GM12865 (cell line): ENCODE data around the gene CHMP2A.

Source experiments
- DNase-seq: peaks from one replicate; pipeline ENCODE4 v3.0.0; 2010; ENCODE audit warnings: low read depth
- H3K4me3 ChIP-seq: 2 replicates; pipeline ENCODE4 v1.5.1; 2011; ENCODE audit warnings: mild to moderate bottlenecking, low read depth, low read length, control low read depth
- TF ChIP-seq, protein P1 (sequence below): IDR thresholded peaks from 2 replicates; pipeline ENCODE4 v1.5.1; 2011; ENCODE audit warnings: low read length, control low read depth, low read depth, inconsistent platforms; ENCODE audit not compliant: insufficient read depth; ENCODE audit errors: missing control alignments

CHMP2A gene

DNA sequence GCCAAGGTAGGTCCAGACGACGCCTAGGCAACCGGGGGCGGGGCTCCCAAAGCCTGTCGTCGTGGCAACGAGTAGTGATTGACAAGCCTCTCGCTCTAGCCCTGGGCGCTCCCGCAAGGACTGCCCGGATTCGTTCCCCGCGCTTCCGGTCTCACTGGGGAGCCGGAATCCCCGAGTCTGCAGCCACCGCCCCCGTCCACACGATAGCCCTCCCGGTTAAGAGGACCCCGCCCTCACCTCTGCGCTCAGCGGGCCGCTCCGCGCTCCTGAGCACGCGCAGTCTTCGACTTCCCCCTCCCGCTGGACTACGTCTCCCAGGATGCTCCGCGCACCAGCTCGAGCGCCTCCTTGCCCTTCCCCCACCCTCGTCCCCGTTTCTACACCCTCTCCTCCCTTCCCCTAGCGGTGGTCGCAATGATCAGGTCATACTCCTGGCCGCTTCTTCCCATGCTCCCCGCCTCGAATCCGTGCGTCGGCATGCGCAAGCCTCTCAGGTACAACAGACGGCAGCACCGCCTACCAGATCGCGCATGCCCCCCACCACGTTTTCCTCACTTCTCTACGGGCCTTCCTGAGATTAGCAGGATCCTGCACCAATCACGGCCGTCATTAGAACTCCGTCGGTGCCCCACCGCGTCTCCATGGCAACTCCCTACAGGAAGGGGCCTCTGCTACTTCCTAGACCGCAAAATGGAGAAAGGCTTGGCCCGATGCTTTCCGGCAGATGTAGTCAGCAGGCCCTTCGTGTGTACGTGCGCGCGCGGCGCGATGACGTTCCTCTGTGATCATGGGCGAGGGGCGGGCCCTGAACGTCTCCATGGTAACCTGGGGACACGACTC is 18.1 kb upstream of the CHMP2A start, which contains the start of gene MZF1:
TSS of gene MZF1 (minus strand) at position 518 of the 840 bp plus-strand sequence. CDS start 1,946 bp downstream, outside the sequence.
- DNase-seq: peak; percentile 100
- TF ChIP-seq, protein P1, sequence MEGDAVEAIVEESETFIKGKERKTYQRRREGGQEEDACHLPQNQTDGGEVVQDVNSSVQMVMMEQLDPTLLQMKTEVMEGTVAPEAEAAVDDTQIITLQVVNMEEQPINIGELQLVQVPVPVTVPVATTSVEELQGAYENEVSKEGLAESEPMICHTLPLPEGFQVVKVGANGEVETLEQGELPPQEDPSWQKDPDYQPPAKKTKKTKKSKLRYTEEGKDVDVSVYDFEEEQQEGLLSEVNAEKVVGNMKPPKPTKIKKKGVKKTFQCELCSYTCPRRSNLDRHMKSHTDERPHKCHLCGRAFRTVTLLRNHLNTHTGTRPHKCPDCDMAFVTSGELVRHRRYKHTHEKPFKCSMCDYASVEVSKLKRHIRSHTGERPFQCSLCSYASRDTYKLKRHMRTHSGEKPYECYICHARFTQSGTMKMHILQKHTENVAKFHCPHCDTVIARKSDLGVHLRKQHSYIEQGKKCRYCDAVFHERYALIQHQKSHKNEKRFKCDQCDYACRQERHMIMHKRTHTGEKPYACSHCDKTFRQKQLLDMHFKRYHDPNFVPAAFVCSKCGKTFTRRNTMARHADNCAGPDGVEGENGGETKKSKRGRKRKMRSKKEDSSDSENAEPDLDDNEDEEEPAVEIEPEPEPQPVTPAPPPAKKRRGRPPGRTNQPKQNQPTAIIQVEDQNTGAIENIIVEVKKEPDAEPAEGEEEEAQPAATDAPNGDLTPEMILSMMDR: peak; percentile 22
- peak within 1 kb of the TSS; percentile 89 for H3K4me3 ChIP-seq

DNA sequence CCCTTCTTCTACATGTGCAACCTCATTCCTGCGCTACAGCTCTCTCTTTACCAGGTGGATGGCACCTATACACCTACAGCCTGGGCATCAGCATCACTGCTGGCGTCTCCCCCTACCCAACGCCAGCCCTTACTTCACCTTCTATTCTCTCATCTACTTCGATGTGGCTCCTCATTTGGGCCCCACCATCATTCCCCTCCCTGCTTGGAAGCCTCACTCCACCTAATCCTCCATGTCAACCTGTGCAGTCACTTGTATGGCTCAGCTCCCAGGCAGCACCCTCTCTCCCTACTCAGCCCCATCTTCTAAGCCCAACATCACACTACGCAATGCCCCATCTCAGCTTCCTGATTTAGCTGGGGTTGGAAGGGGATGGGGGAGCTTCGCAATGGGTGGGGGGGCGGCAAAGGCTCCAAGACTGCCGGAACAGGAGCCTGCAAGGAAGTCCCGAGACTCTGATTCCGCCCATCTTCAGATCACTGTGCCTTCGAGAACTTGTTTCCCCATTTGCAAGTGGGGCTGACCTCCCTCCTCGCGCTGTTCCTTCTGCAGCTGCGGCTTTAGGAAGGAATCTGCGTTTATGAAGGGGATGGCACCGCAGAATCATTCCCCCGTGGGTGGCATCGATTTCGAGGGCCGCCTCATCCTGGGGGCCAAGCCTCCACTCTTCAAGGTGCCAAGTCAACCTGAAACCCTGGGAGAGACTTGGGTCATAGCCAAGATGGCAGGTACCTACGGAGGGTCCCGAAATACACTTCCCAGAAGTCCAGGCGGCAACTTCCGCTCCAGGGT is 17.3 kb upstream of the CHMP2A start:
- no peak for DNase-seq
- TF ChIP-seq, protein P1: no peak
- peak overlapping the region; percentile 89 for H3K4me3 ChIP-seq

GRCh38 chr19:58571575-58571947 is 16.7 kb upstream of the CHMP2A start:
- no peak for DNase-seq

GRCh38 chr19:58570770-58571574 is 16.1 kb upstream of the CHMP2A start:
- no peak for DNase-seq
- no peak overlapping the region for H3K4me3 ChIP-seq
- TF ChIP-seq, protein P1: no peak

More at GRCh38 chr19:58571575-58571947, 16.7 kb upstream of the CHMP2A start:
- TF ChIP-seq, protein P1: no peak
- H3K4me3 ChIP-seq: no peak overlapping the region

GRCh38 chr19:58569943-58570670 is 15.2 kb upstream of the CHMP2A start:
- H3K4me3 ChIP-seq: no peak overlapping the region
- DNase-seq: no peak
- TF ChIP-seq, protein P1: no peak

- DNase-seq: no peak
- TF ChIP-seq, protein P1: no peak
- no peak overlapping the region for H3K4me3 ChIP-seq
Measured at GRCh38 chr19:58569191-58569942, 14.5 kb upstream of the CHMP2A start.
